Hepatocyte (in vitro differentiated cells): Measurements from ENCODE around the gene SMIM41.

Experiments
- CTCF ChIP-seq: fragments of 200-600 bp; sonication (generic); IDR thresholded peaks from 2 replicates; pipeline ENCODE4 v1.5.1; 2016; ENCODE audit warnings: antibody characterized with exemption, mild to moderate bottlenecking; ENCODE audit not compliant: poor library complexity
- EZH2phosphoT487 ChIP-seq: fragments of 200-600 bp; sonication (generic); IDR thresholded peaks from one replicate; pipeline ENCODE4 v1.6.1; 2018; ENCODE audit warnings: antibody characterized with exemption, mild to moderate bottlenecking, low read depth, moderate library complexity; ENCODE audit not compliant: unreplicated experiment, severe bottlenecking

DNA sequence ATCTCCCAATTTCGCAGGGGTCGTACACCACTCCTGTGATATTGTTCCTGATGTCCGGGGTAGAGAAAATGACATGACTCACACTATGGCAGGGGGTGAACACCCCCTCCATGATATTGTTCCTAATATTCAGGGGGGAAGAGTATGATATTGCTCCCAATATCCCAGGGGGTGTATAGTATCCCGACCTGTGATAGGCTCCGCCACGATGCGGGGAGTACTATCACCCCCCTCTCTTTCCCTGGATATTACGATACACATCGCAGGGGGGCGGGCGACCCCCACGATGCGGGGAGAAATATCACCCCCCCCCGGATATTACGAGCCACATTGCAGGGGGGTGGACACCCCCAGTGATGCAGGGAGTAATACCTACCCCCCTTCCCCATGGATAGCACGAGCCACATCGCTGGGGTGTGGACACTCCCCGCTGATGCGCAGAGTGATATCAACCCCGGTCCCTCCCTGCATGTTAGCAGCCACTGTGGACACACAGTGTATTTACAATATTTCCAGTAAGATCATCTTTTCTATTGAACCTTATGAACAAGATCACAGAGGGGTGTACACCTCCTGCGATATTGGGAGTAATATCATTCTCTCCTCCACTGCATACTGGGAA, 17.7 kb downstream of the SMIM41 start:
- TF ChIP-seq CTCF: no peak
- no peak for TF ChIP-seq EZH2phosphoT487
